Activated CD4-positive, alpha-beta memory T cell treated with anti-CD3 and anti-CD28 coated beads for 36 hours (primary cell): ENCODE measurements around the gene SGMS1. TPM values are rescaled to one million over a fixed set of nuclear protein-coding genes. Genes with fewer than 3 reads are reported as not detected.

Experiments
- CTCF ChIA-PET: fragments of 350-600 bp; sonication (Branson Sonifier 250); formaldehyde crosslinking; loops from one replicate; lab custom pipeline; 2021; ENCODE audit warnings: antibody characterized with exemption, inconsistent platforms; lab: Charles Lee
- POLR2A ChIA-PET: fragments of 350-600 bp; sonication (Branson Sonifier 250); formaldehyde crosslinking; loops from one replicate; lab custom pipeline; 2021; ENCODE audit warnings: antibody characterized with exemption; lab: Charles Lee
- DNase-seq: peaks from one replicate; pipeline ENCODE4 v3.0.0-alpha.2; 2020
- H3K27ac Mint-ChIP-seq: one replicate; pipeline ENCODE4 v1.8.0; 2021; ENCODE audit warnings: mixed read lengths
- H3K27me3 Mint-ChIP-seq: one replicate; pipeline ENCODE4 v1.8.0; 2021; ENCODE audit warnings: mixed read lengths
- H3K36me3 Mint-ChIP-seq: one replicate; pipeline ENCODE4 v1.8.0; 2021; ENCODE audit warnings: mixed read lengths
- H3K4me1 Mint-ChIP-seq: one replicate; pipeline ENCODE4 v1.8.0; 2021; ENCODE audit warnings: low read depth, mixed read lengths
- H3K4me3 Mint-ChIP-seq: one replicate; pipeline ENCODE4 v1.8.0; 2021; ENCODE audit warnings: mild to moderate bottlenecking, mixed read lengths
- H3K9me3 Mint-ChIP-seq: one replicate; pipeline ENCODE4 v1.8.0; 2021; ENCODE audit warnings: mixed read lengths
- intact Hi-C: fragments of 100-400 bp; cut with micrococcal nuclease; formaldehyde crosslinking; loops from one replicate; pipeline ENCODE4 v1.15.1; 2023
- total RNA-seq, 2 experiments: library from RNA; stranded (reverse); gene quantifications; one replicate each; pipeline ENCODE4 v1.2.3, GENCODE V29; 2021

Gene SGMS1
- total RNA-seq, 2 experiments from 2014 or later, result 6.8 to 7.2 TPM

DNA sequence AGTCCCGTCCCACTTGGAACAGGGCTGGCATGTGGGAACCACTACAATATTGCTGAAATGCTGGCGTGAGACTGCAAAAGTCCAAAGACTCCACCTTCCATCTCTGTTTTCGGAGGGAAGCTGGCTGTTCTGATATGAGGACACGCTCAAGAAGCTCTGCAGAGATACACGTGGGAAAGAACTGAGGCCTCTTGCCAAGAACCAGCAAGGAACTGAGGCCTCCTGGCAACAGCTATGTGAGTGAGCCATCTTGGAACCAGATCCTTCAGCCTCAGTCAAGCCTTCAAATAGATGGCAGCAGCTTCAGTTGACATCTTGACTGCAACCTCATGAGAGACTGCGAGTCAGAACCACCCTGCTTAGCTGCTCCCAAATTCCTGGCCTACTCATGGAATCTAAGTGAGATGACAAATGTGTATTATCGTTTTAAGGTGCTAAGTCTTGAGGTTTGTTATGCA lies 30.8 kb downstream of the SGMS1 start:
- Mint-ChIP-seq H3K4me1 (peaks cover 9% of the 10 kb centered on the region), H3K27me3 (no peaks in the 10 kb centered on the region), H3K9me3 (no peaks in the 10 kb centered on the region), H3K36me3 (peaks cover 9% of the 10 kb centered on the region), H3K4me3 (no peak overlapping the region), H3K27ac (no peak overlapping the region)
- ChIA-PET CTCF (no interaction called here), POLR2A (no interaction called here)
- intact Hi-C loops, result no loop called here
- no peak for DNase-seq

- ChIA-PET CTCF (no interaction called here), POLR2A (no interaction called here)
- no peaks in the 10 kb centered on the region for H3K27me3 Mint-ChIP-seq
- peaks cover 9% of the 10 kb centered on the region for H3K4me1 Mint-ChIP-seq
- no peak for DNase-seq
- no peaks in the 10 kb centered on the region for H3K9me3 Mint-ChIP-seq
- H3K27ac Mint-ChIP-seq, result no peak overlapping the region
- no peak overlapping the region for H3K4me3 Mint-ChIP-seq
- intact Hi-C loops, result no loop called here
- H3K36me3 Mint-ChIP-seq, result peaks cover 19% of the 10 kb centered on the region
Observed at GRCh38 chr10:50590935-50591334, 32.8 kb downstream of the SGMS1 start.

DNA sequence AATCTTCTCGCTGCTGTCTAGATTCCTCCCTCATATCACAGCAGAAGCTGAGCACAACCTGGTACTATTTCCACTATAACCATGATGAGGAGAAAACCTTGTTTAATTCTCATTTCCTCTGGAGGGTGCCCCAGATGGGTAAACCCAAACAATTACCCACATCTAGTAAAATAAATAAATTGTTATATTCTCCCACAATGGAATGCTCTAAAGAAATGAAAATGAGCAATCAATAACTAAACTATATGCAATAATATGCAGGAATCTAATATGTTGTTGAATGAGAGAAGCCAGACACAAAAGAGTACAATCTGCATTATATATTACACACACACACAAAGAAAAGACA lies 37.0 kb downstream of the SGMS1 start:
- Mint-ChIP-seq H3K4me3 (no peak overlapping the region), H3K27me3 (no peaks in the 10 kb centered on the region), H3K27ac (no peak overlapping the region), H3K4me1 (peaks cover 12% of the 10 kb centered on the region), H3K36me3 (peaks cover 24% of the 10 kb centered on the region), H3K9me3 (no peaks in the 10 kb centered on the region)
- intact Hi-C loops, result no loop called here
- ChIA-PET CTCF (no interaction called here), POLR2A (no interaction called here)
- DNase-seq, result no peak

GRCh38 chr10:50585921-50586739 lies 37.6 kb downstream of the SGMS1 start:
- H3K9me3 Mint-ChIP-seq, result no peaks in the 10 kb centered on the region
- peaks cover 24% of the 10 kb centered on the region for H3K36me3 Mint-ChIP-seq
- H3K27ac Mint-ChIP-seq, result no peak overlapping the region
- DNase-seq, result no peak
- no peaks in the 10 kb centered on the region for H3K27me3 Mint-ChIP-seq
- peaks cover 14% of the 10 kb centered on the region for H3K4me1 Mint-ChIP-seq
- ChIA-PET POLR2A (no interaction called here), CTCF (no interaction called here)
- intact Hi-C loops, result no loop called here
- H3K4me3 Mint-ChIP-seq, result no peak overlapping the region

DNA sequence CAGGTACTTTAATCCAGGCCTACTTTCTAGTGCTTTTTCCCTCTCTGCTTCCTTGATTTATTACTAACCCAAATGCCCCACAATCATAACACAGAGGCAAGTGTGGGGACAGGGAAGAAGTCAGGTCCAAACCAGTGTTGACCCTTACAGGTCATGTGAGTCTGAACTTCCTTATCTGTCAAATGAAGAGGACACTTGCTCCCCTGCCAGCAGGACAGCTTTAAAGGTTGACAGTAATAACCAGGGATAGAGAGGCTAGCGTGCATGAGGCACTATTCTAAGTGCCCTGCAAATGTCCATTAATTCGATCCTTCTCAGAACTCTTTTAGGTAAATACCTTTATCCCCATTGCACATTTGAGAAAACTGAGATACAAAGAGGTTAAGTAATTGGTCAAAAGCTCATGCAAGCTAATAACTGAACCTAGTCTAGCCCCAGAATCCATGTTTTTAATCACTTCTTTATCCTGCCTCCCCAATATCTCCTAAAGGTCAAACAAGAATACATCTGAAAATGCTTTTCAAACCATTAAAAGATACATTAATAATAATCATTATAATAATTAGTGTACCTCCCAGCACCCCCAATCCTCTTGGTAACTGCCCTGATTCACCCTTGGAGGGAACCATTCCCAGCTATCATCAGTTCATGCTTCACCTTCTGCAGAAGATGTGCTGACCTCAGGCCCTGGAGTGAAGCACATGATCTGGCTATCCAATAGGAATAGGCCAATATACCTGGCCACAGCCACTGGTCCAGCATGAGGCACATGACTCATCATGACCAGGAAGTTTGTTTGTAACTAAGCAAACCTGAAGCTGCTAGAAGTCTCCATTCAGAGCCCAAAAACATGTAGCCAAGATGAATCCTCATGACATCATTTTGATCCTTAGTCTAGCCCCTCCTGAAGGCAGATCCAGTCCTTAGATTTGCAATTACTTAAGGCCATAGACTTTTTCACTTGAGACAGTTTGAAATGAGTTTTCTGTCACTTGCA lies 40.7 kb downstream of the SGMS1 start:
- no peak for DNase-seq
- intact Hi-C loops, result no loop called here
- ChIA-PET POLR2A (no interaction called here), CTCF (interaction anchor here (0.6 kb wide), 1 partner anchor 30 kb away, joined by 3 read pairs; no protein-coding TSS in a partner anchor)
- no peak overlapping the region for H3K27ac Mint-ChIP-seq
- peaks cover 16% of the 10 kb centered on the region for H3K36me3 Mint-ChIP-seq
- H3K9me3 Mint-ChIP-seq, result no peaks in the 10 kb centered on the region
- peaks cover 31% of the 10 kb centered on the region for H3K4me1 Mint-ChIP-seq
- no peaks in the 10 kb centered on the region for H3K27me3 Mint-ChIP-seq
- H3K4me3 Mint-ChIP-seq, result no peak overlapping the region

- CTCF ChIA-PET, result no interaction called here
Observed at GRCh38 chr10:50582046-50582445, 41.7 kb downstream of the SGMS1 start.

GRCh38 chr10:50580262-50580891 lies 43.4 kb downstream of the SGMS1 start:
- no peak for DNase-seq
- intact Hi-C loops, result no loop called here
- Mint-ChIP-seq H3K27me3 (no peaks in the 10 kb centered on the region), H3K9me3 (no peaks in the 10 kb centered on the region), H3K4me1 (peaks cover 50% of the 10 kb centered on the region), H3K27ac (no peak overlapping the region), H3K4me3 (no peak overlapping the region), H3K36me3 (peaks cover 5% of the 10 kb centered on the region)
- POLR2A ChIA-PET, result no interaction called here
- CTCF ChIA-PET, result no interaction called here

More at GRCh38 chr10:50582046-50582445, 41.7 kb downstream of the SGMS1 start:
- H3K4me3 Mint-ChIP-seq, result no peak overlapping the region
- DNase-seq, result no peak
- intact Hi-C loops, result no loop called here
- peaks cover 37% of the 10 kb centered on the region for H3K4me1 Mint-ChIP-seq
- no peaks in the 10 kb centered on the region for H3K9me3 Mint-ChIP-seq
- H3K27ac Mint-ChIP-seq, result no peak overlapping the region
- H3K27me3 Mint-ChIP-seq, result no peaks in the 10 kb centered on the region
- POLR2A ChIA-PET, result no interaction called here
- H3K36me3 Mint-ChIP-seq, result peaks cover 13% of the 10 kb centered on the region

- ChIA-PET CTCF (no interaction called here), POLR2A (interaction anchor here (1.4 kb wide), 1 partner anchor 45 kb away, joined by 5 read pairs; the partner anchor contains the start of gene SGMS1)
- Mint-ChIP-seq H3K27ac (no peak overlapping the region), H3K4me3 (no peak overlapping the region), H3K27me3 (no peaks in the 10 kb centered on the region), H3K9me3 (no peaks in the 10 kb centered on the region), H3K4me1 (peaks cover 50% of the 10 kb centered on the region), H3K36me3 (peaks cover 3% of the 10 kb centered on the region)
- intact Hi-C loops, result loop anchor here (5.0 kb wide), 1 partner anchor 43 kb away; the partner anchor contains the start of gene SGMS1
- no peak for DNase-seq
Observed at GRCh38 chr10:50579491-50580261, 44.1 kb downstream of the SGMS1 start.

DNA sequence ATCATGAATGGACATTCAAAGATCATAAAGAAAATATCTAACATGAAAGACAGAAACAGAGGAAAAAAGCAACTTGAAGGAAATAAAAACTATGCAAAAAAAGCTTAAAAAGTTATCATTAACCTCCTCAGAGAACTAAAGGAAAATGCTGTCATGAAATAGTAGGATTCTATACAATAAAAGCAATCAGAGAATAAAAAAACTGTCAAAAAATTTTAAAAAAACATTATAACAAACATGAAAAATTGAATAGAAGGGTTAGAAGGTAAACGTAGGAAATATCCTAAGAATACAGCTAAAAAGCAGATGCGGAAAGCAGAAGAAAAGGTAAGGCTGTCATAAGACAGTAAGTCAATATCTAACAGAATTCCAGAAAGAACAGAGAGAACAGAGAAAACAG lies 44.8 kb downstream of the SGMS1 start:
- no peak for DNase-seq
- H3K27me3 Mint-ChIP-seq, result no peaks in the 10 kb centered on the region
- peaks cover 53% of the 10 kb centered on the region for H3K4me1 Mint-ChIP-seq
- POLR2A ChIA-PET, result interaction anchor here (1.4 kb wide), 1 partner anchor 45 kb away, joined by 5 read pairs; the partner anchor contains the start of gene SGMS1
- intact Hi-C loops, result loop anchor here (5.0 kb wide), 1 partner anchor 43 kb away; the partner anchor contains the start of gene SGMS1
- H3K4me3 Mint-ChIP-seq, result no peak overlapping the region
- H3K36me3 Mint-ChIP-seq, result peaks cover 3% of the 10 kb centered on the region
- no peaks in the 10 kb centered on the region for H3K9me3 Mint-ChIP-seq
- H3K27ac Mint-ChIP-seq, result no peak overlapping the region
- CTCF ChIA-PET, result no interaction called here

DNA sequence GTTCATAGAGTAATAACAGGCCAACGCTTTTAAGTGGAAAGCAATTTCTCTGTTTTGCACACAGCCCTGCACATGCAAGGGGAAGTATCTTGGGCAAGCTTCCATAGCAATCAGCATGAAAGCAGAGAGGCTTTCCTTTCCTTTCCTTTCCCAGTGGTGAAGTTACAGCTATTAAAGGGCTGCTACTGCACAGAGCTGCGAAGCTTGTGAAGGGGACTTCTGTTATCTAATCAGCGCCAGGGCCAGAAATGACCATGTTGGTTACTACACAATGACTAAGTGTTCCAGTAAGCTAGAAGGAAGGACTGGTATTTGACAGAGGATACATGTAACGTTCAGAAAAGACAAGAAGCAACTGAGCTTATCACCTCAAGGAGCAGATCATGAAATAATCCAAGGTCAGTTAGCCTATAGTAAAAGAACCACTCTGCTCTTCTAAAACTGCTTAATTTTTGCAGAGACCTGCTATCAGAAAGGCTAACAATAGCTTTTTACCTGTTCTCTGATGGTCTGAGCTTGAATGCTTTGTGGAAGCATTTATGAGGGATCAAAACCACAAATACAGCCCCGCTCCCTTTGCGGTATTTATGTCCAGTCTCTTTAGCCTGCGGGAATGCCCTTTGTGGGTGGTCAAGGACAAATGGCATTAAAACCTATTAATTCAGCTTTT lies 45.9 kb downstream of the SGMS1 start:
- intact Hi-C loops, result loop anchor here (5.0 kb wide), 1 partner anchor 44 kb away; the partner anchor contains the start of gene SGMS1
- peaks cover 57% of the 10 kb centered on the region for H3K4me1 Mint-ChIP-seq
- no peak overlapping the region for H3K4me3 Mint-ChIP-seq
- no peaks in the 10 kb centered on the region for H3K9me3 Mint-ChIP-seq
- H3K27me3 Mint-ChIP-seq, result no peaks in the 10 kb centered on the region
- no peaks in the 10 kb centered on the region for H3K36me3 Mint-ChIP-seq
- H3K27ac Mint-ChIP-seq, result no peak overlapping the region
- peak; percentile 21 for DNase-seq
- POLR2A ChIA-PET, result interaction anchor here (0.6 to 1.4 kb wide), 3 partner anchors 27 to 48 kb away, joined by 3 to 5 read pairs (median 3); partner anchors contain the start of gene SGMS1
- CTCF ChIA-PET, result interaction anchor here (0.8 to 1.3 kb wide), 2 partner anchors 8 to 9 kb away, joined by 3 read pairs; no protein-coding TSS in a partner anchor
